K562 (cell line): ENCODE data around the gene LST1. TPM values are rescaled to one million over a fixed set of nuclear protein-coding genes. Genes with fewer than 3 reads are reported as not detected.

Experiments used
- MNT ChIP-seq, 2 experiments: fragments of 450-650 bp; conservative IDR thresholded peaks; 2 replicates each; pipeline ENCODE4 v1.6.1; 2017; ENCODE audit warnings: mild to moderate bottlenecking in 2 of 2, moderate library complexity in 2 of 2
- NRF1 ChIP-seq, 2 experiments: fragments of 450-650 bp; IDR thresholded peaks in 1 of 2; conservative IDR thresholded peaks in 1 of 2; 2 replicates each; pipeline ENCODE4 v1.6.1; 2014; ENCODE audit warnings: mild to moderate bottlenecking in 2 of 2
- RFX5 ChIP-seq: IDR thresholded peaks from 2 replicates; pipeline ENCODE4 v1.6.1; 2011; ENCODE audit warnings: low read depth, mild to moderate bottlenecking, improper control_type of control experiment, low read length
- ZNF217 ChIP-seq: sonication (generic); formaldehyde crosslinking; IDR thresholded peaks from 2 replicates; pipeline ENCODE4 v1.8.0; 2022; ENCODE audit warnings: mild to moderate bottlenecking, missing genetic modification reagents
- ZNF407 ChIP-seq: fragments of 450-650 bp; IDR thresholded peaks from 2 replicates; pipeline ENCODE4 v1.6.1; 2016; ENCODE audit warnings: low read depth
- ZNF512 ChIP-seq: IDR thresholded peaks from 2 replicates; pipeline ENCODE4 v1.6.1; 2016; ENCODE audit warnings: missing genetic modification characterization, missing compliant biosample characterization
- polyA plus RNA-seq, 8 experiments: library from polyadenylated mRNA; depleted of rRNA in 4 of 8; stranded (reverse) in 5 of 8; unstranded in 3 of 8; fragments of >200 nt; fragmentation: Nextera tagmentation in 2 of 8; fragmentation: Illumina TruSeq in 1 of 8; extraction: Ambion mirVana in 2 of 8; extraction: Trizol in 1 of 8; gene quantifications; 2 replicates each; pipeline versions ENCODE4 v1.2.1 to v1.2.3, GENCODE V29; 2011 to 2014; ENCODE audit warnings: inconsistent platforms in 1 of 8, missing spikeins in 1 of 8
- total RNA-seq, 7 experiments: library from RNA; depleted of rRNA in 6 of 7; stranded (reverse); fragments of >200 nt in 6 of 7; fragmentation: Illumina TruSeq in 2 of 7; extraction: Trizol in 2 of 7; gene quantifications; 2 replicates each; pipeline versions ENCODE4 v1.2.1 to v1.2.3, GENCODE V29; 2011 to 2021; ENCODE audit warnings: low replicate concordance in 1 of 7

The LST1 gene
- total and polyA plus RNA-seq, 9 of the 15 experiments (the other 6 are each of a cell fraction or from before 2014, with no cell fraction given): 0.82 to 7.8 (median 1.7) TPM

GRCh38 chr6:31540640-31541039 lies 45.4 kb upstream of the LST1 start (continued):
- TF ChIP-seq ZNF407 (0 out of 2 replicates have a peak, but pooled peaks have one; percentile 18), ZNF217 (CRISPR knock-in tag) (no peak), MNT (conservative IDR thresholded peaks at IDR 0.05) (no peak), NRF1 (conservative IDR thresholded peaks at IDR 0.05 in 1 of 2, IDR thresholded peaks at IDR 0.05 in 1 of 2) (no peak), RFX5 (no peak), ZNF512 (tag) (peak; percentile 65; the same call in 1 of the 2 replicates)
